ENCODE measurements around the gene APCDD1L.

GRCh38 chr20:58492074-58492718, 23.0 kb downstream of the APCDD1L start:
- TF ChIP-seq, protein P1, sequence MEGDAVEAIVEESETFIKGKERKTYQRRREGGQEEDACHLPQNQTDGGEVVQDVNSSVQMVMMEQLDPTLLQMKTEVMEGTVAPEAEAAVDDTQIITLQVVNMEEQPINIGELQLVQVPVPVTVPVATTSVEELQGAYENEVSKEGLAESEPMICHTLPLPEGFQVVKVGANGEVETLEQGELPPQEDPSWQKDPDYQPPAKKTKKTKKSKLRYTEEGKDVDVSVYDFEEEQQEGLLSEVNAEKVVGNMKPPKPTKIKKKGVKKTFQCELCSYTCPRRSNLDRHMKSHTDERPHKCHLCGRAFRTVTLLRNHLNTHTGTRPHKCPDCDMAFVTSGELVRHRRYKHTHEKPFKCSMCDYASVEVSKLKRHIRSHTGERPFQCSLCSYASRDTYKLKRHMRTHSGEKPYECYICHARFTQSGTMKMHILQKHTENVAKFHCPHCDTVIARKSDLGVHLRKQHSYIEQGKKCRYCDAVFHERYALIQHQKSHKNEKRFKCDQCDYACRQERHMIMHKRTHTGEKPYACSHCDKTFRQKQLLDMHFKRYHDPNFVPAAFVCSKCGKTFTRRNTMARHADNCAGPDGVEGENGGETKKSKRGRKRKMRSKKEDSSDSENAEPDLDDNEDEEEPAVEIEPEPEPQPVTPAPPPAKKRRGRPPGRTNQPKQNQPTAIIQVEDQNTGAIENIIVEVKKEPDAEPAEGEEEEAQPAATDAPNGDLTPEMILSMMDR (IDR thresholded peaks at IDR 0.05; ENCODE audit: insufficient read depth, low read length, poor library complexity, severe bottlenecking) = no peak
- TF ChIP-seq EZH2phosphoT487 (conservative IDR thresholded peaks at IDR 0.05; ENCODE audit: low read length) = no peak
